GM23338 (cell line): ENCODE measurements around the gene TRMT44. TPM values are rescaled to one million over a fixed set of nuclear protein-coding genes. Genes with fewer than 3 reads are reported as not detected.

ENCODE experiments used
- ATAC-seq: fragments of 200-7000 bp; cut with Tn5 transposase; 3 replicates; pipeline ENCODE4 v1.9.1; 2020
- DNase-seq: peaks from one replicate; pipeline ENCODE4 v3.0.0-alpha.2; 2015; ENCODE audit warnings: low spot score
- H2AFZ ChIP-seq: fragments of 200-600 bp; sonication (generic); 2 replicates; pipeline ENCODE4 v1.8.0; 2016; ENCODE audit warnings: antibody characterized with exemption, mild to moderate bottlenecking, moderate library complexity
- H3F3A ChIP-seq: fragments of 200-600 bp; sonication (generic); replicated peaks from 2 replicates; pipeline ENCODE4 v1.8.0; 2017; ENCODE audit warnings: antibody characterized with exemption, mixed run types, low read depth
- H3K27ac ChIP-seq: fragments of 200-600 bp; sonication (generic); 2 replicates; pipeline ENCODE4 v1.6.1; 2016; ENCODE audit warnings: low read depth
- H3K27me3 ChIP-seq: fragments of 200-600 bp; sonication (generic); 2 replicates; pipeline ENCODE4 v1.8.0; 2016; ENCODE audit warnings: mild to moderate bottlenecking, mixed run types, moderate library complexity; ENCODE audit not compliant: insufficient read depth
- H3K36me3 ChIP-seq: fragments of 200-600 bp; sonication (generic); 2 replicates; pipeline ENCODE4 v1.8.0; 2016; ENCODE audit warnings: mild to moderate bottlenecking; ENCODE audit not compliant: insufficient read depth
- H3K4me1 ChIP-seq: fragments of 200-600 bp; sonication (generic); 2 replicates; pipeline ENCODE4 v1.8.0; 2016; ENCODE audit warnings: mild to moderate bottlenecking, moderate library complexity; ENCODE audit not compliant: insufficient read depth
- H3K4me2 ChIP-seq: fragments of 200-600 bp; sonication (generic); 2 replicates; pipeline ENCODE4 v1.7.1; 2017; ENCODE audit warnings: mixed run types
- H3K4me3 ChIP-seq: fragments of 200-600 bp; sonication (generic); 2 replicates; pipeline ENCODE4 v1.6.1; 2016; ENCODE audit warnings: mixed run types
- H3K79me2 ChIP-seq: fragments of 200-600 bp; sonication (generic); replicated peaks from 2 replicates; pipeline ENCODE4 v1.8.0; 2017; ENCODE audit warnings: mild to moderate bottlenecking; ENCODE audit not compliant: insufficient read depth
- H3K9me2 ChIP-seq: fragments of 200-600 bp; sonication (generic); 2 replicates; pipeline ENCODE4 v1.8.0; 2017; ENCODE audit not compliant: insufficient read depth
- H4K20me1 ChIP-seq: fragments of 200-600 bp; sonication (generic); replicated peaks from 2 replicates; pipeline ENCODE4 v1.8.0; 2017; ENCODE audit warnings: mild to moderate bottlenecking; ENCODE audit not compliant: insufficient read depth
- H3K27ac Mint-ChIP-seq: 2 replicates; pipeline ENCODE4 v1.8.0; 2020; ENCODE audit warnings: inconsistent platforms, mild to moderate bottlenecking, moderate library complexity, mixed read lengths
- H3K27me3 Mint-ChIP-seq: 3 replicates; pipeline ENCODE4 v1.8.0; 2022; ENCODE audit warnings: low read depth, mild to moderate bottlenecking, moderate library complexity, mixed read lengths, inconsistent platforms; ENCODE audit not compliant: insufficient read depth, poor library complexity
- H3K36me3 Mint-ChIP-seq: 3 replicates; pipeline ENCODE4 v1.8.0; 2021; ENCODE audit warnings: low read depth, mild to moderate bottlenecking, inconsistent platforms, moderate library complexity, mixed read lengths
- H3K4me1 Mint-ChIP-seq: 3 replicates; pipeline ENCODE4 v1.8.0; 2020; ENCODE audit warnings: mild to moderate bottlenecking, inconsistent platforms, mixed read lengths
- H3K4me3 Mint-ChIP-seq: 3 replicates; pipeline ENCODE4 v1.8.0; 2021; ENCODE audit warnings: moderate library complexity, mild to moderate bottlenecking, inconsistent platforms, mixed read lengths
- H3K9me3 Mint-ChIP-seq: 3 replicates; pipeline ENCODE4 v1.8.0; 2020; ENCODE audit warnings: moderate library complexity, mild to moderate bottlenecking, inconsistent platforms, mixed read lengths
- CREB1 ChIP-seq: fragments of 250-450 bp; sonication (Bioruptor Pico); IDR thresholded peaks from 2 replicates; pipeline ENCODE4 v1.5.0; 2020; ENCODE audit warnings: low read depth, mild to moderate bottlenecking, moderate library complexity
- EZH2 ChIP-seq: fragments of 200-600 bp; sonication (generic); IDR thresholded peaks from one replicate; pipeline ENCODE4 v1.8.0; 2017; ENCODE audit warnings: antibody characterized with exemption, mild to moderate bottlenecking, low read depth; ENCODE audit not compliant: unreplicated experiment
- EZH2phosphoT487 ChIP-seq: fragments of 200-600 bp; sonication (generic); IDR thresholded peaks from one replicate; pipeline ENCODE4 v1.8.1; 2018; ENCODE audit warnings: antibody characterized with exemption; ENCODE audit not compliant: unreplicated experiment
- JUNB ChIP-seq: IDR thresholded peaks from one replicate; pipeline ENCODE4 v1.6.1; 2016; ENCODE audit warnings: antibody characterized with exemption; ENCODE audit not compliant: unreplicated experiment
- NANOG ChIP-seq: IDR thresholded peaks from 2 replicates; pipeline ENCODE4 v1.6.1; 2016; ENCODE audit warnings: antibody characterized with exemption, borderline replicate concordance
- ZNF114 ChIP-seq: fragments of 250-450 bp; sonication (Bioruptor Pico); IDR thresholded peaks from 2 replicates; pipeline ENCODE4 v1.5.0; 2020; ENCODE audit warnings: mild to moderate bottlenecking, moderate library complexity
- ZNF331 ChIP-seq: fragments of 250-450 bp; sonication (Bioruptor Pico); IDR thresholded peaks from 2 replicates; pipeline ENCODE4 v1.5.0; 2020; ENCODE audit warnings: low read depth, mild to moderate bottlenecking, moderate library complexity
- ZNF462 ChIP-seq: fragments of 250-450 bp; sonication (Bioruptor Pico); IDR thresholded peaks from 2 replicates; pipeline ENCODE4 v1.5.0; 2020; ENCODE audit warnings: mild to moderate bottlenecking, moderate library complexity
- polyA plus RNA-seq: library from polyadenylated mRNA; unstranded; fragments of >200 nt; fragmentation: Nextera tagmentation; extraction: Ambion mirVana; gene quantifications from 2 replicates; pipeline ENCODE4 v1.2.1, GENCODE V29; 2016
- total RNA-seq: library from RNA; depleted of rRNA; stranded (reverse); fragments of >200 nt; shearing (Covaris generic); gene quantifications from 2 replicates; pipeline ENCODE4 v1.2.3, GENCODE V29; 2014

TRMT44 gene
- total and polyA plus RNA-seq, 2 experiments from 2014 or later = 10.3 to 49.8 TPM

GRCh38 chr4:8400632-8401325 is 39.8 kb upstream of the TRMT44 start (continued):
- no peak for TF ChIP-seq ZNF462
- no peak for TF ChIP-seq CREB1 (CRISPR knock-in tag)

DNA sequence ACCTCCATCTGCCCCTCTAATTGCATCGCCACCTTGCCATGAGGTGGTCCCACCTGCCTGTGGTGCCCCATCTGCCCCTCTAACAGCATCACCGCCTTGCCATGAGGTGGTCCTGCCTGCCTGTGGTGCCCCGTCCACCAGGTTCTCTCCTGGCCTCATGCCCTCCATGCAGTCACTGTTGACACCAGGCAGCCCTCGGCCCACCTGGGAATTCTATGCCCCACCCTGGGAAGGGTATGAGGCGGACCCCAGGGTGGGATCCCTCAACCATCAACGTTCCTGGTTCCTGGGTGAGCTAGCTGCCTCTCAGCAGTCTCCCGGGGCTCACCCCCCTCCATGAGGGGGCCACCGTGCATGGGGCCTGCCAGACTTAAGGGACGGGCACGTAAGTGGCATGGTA is 38.9 kb upstream of the TRMT44 start:
- no peak overlapping the region for H3K4me3 Mint-ChIP-seq
- no peak for ATAC-seq
- peaks cover 9% of the 10 kb centered on the region; the same call in 1 of the 2 replicates for H3K4me1 ChIP-seq
- peaks cover 34% of the 10 kb centered on the region for H3K36me3 Mint-ChIP-seq
- no peak for DNase-seq
- no peaks in the 10 kb centered on the region for H4K20me1 ChIP-seq
- H3K79me2 ChIP-seq = no peaks in the 10 kb centered on the region
- no peak overlapping the region for H3K4me2 ChIP-seq
- H3K27me3 Mint-ChIP-seq = peaks cover 24% of the 10 kb centered on the region
- no peaks in the 10 kb centered on the region for H3F3A ChIP-seq
- H2AFZ ChIP-seq = no peak overlapping the region
- no peak overlapping the region for H3K27ac ChIP-seq
- no peak overlapping the region for H3K4me3 ChIP-seq
- H3K4me1 Mint-ChIP-seq = peaks cover 19% of the 10 kb centered on the region
- peaks cover 16% of the 10 kb centered on the region for H3K9me3 Mint-ChIP-seq
- no peaks in the 10 kb centered on the region for H3K9me2 ChIP-seq
- no peak overlapping the region for H3K27ac Mint-ChIP-seq
- H3K27me3 ChIP-seq = no peaks in the 10 kb centered on the region
- no peaks in the 10 kb centered on the region for H3K36me3 ChIP-seq
- TF ChIP-seq CREB1 (CRISPR knock-in tag) (no peak), EZH2phosphoT487 (no peak), JUNB (no peak), ZNF331 (CRISPR knock-in tag) (no peak), ZNF114 (CRISPR knock-in tag) (no peak), EZH2 (no peak), ZNF462 (no peak), NANOG (no peak)
